Measurements from ENCODE around the gene PLA2G10. TPM values are rescaled to one million over a fixed set of nuclear protein-coding genes. Genes with fewer than 3 reads are reported as not detected.
"Not testable (repeated sequence)": the region's sequence is repeated elsewhere in the genome, so short reads cannot be mapped to it uniquely, and the experiment has no call there.

Gene PLA2G10
- total RNA-seq, 2 experiments from 2014 or later = not detected

- POLR2A ChIA-PET = no interaction called here
Measured at GRCh38 chr16:14667347-14668266, 26.5 kb downstream of the PLA2G10 start.

GRCh38 chr16:14658063-14658462 lies 36.0 kb downstream of the PLA2G10 start:
- ChIA-PET POLR2A (no interaction called here), CTCF (no interaction called here)

More at GRCh38 chr16:14667347-14668266, 26.5 kb downstream of the PLA2G10 start:
- CTCF ChIA-PET = no interaction called here

- ChIA-PET CTCF (no interaction called here), POLR2A (no interaction called here)
Measured at GRCh38 chr16:14652726-14653125, 41.4 kb downstream of the PLA2G10 start.

GRCh38 chr16:14650629-14651028 lies 43.5 kb downstream of the PLA2G10 start:
- CTCF ChIA-PET = no interaction called here
- POLR2A ChIA-PET = no interaction called here

- POLR2A ChIA-PET = no interaction called here
- CTCF ChIA-PET = no interaction called here
Measured at GRCh38 chr16:14649816-14650215, 44.3 kb downstream of the PLA2G10 start.

- POLR2A ChIA-PET = no interaction called here
- CTCF ChIA-PET = no interaction called here
Measured at GRCh38 chr16:14641926-14642325, 52.2 kb downstream of the PLA2G10 start.

- ChIA-PET POLR2A (no interaction called here), CTCF (no interaction called here)
Measured at GRCh38 chr16:14641206-14641605, 52.9 kb downstream of the PLA2G10 start.

GRCh38 chr16:14640538-14640937 lies 53.6 kb downstream of the PLA2G10 start:
- ChIA-PET CTCF (no interaction called here), POLR2A (no interaction called here)

- CTCF ChIA-PET, POLR2A ChIA-PET: not testable (repeated sequence)
Measured at GRCh38 chr16:14636951-14637240, 57.2 kb downstream of the PLA2G10 start.

- CTCF ChIA-PET, POLR2A ChIA-PET: not testable (repeated sequence)
Measured at GRCh38 chr16:14636179-14636950, 57.7 kb downstream of the PLA2G10 start.

GRCh38 chr16:14635395-14636165 lies 58.5 kb downstream of the PLA2G10 start:
- ChIA-PET POLR2A (no interaction called here), CTCF (no interaction called here)

- CTCF ChIA-PET = no interaction called here
Measured at GRCh38 chr16:14634389-14634725, 59.8 kb downstream of the PLA2G10 start.

GRCh38 chr16:14632693-14633569 lies 61.2 kb downstream of the PLA2G10 start, which contains the start of gene BFAR:
Gene BFAR, plus strand, starts transcription at chr16:14632951. Its CDS starts 11,396 bp downstream, at chr16:14644347.
- ChIA-PET POLR2A (interaction anchor here (0.7 kb wide), 1 partner anchor 10 kb away, joined by 3 read pairs; no protein-coding TSS in a partner anchor), CTCF (no interaction called here)

More at GRCh38 chr16:14634389-14634725, 59.8 kb downstream of the PLA2G10 start:
- POLR2A ChIA-PET = no interaction called here

GRCh38 chr16:14630620-14631330 lies 63.3 kb downstream of the PLA2G10 start:
- CTCF ChIA-PET = not testable (repeated sequence)
- POLR2A ChIA-PET = interaction anchor here (1.0 kb wide), 1 partner anchor 142 kb away, joined by 3 read pairs; no protein-coding TSS in a partner anchor

- ChIA-PET CTCF (interaction anchor here (1.0 kb wide), 1 partner anchor 13 kb away, joined by 3 read pairs; no protein-coding TSS in a partner anchor), POLR2A (interaction anchor here (1.0 kb wide), 2 partner anchors 18 to 141 kb away, joined by 3 read pairs; no protein-coding TSS in a partner anchor)
Measured at GRCh38 chr16:14629919-14630619, 64.0 kb downstream of the PLA2G10 start, which contains the start of gene PARN. Gene PARN, minus strand, starts transcription at chr16:14630260. Its CDS starts 135 bp downstream, at chr16:14630125.

GRCh38 chr16:14629612-14629918 lies 64.5 kb downstream of the PLA2G10 start:
- POLR2A ChIA-PET = interaction anchor here (1.0 kb wide), 1 partner anchor 17 kb away, joined by 3 read pairs; no protein-coding TSS in a partner anchor
- CTCF ChIA-PET = interaction anchor here (1.0 kb wide), 1 partner anchor 13 kb away, joined by 3 read pairs; no protein-coding TSS in a partner anchor

- CTCF ChIA-PET = interaction anchor here (1.0 kb wide), 1 partner anchor 12 kb away, joined by 3 read pairs; no protein-coding TSS in a partner anchor
- POLR2A ChIA-PET = interaction anchor here (1.0 kb wide), 1 partner anchor 17 kb away, joined by 3 read pairs; no protein-coding TSS in a partner anchor
Measured at GRCh38 chr16:14628806-14629611, 65.1 kb downstream of the PLA2G10 start.
